A673 (cell line): ENCODE data around the gene HSD17B3.

Experiments
- CTCF ChIP-seq: fragments of 300-800, 200-600 bp; sonication (generic); conservative IDR thresholded peaks from 2 replicates; pipeline ENCODE4 v1.5.1; 2017; ENCODE audit warnings: low read depth, mild to moderate bottlenecking, antibody characterized with exemption, low read length, moderate library complexity, mixed read lengths
- EZH2 ChIP-seq: fragments of 200-600 bp; sonication (generic); IDR thresholded peaks from 2 replicates; pipeline ENCODE4 v1.6.1; 2017; ENCODE audit warnings: borderline replicate concordance, low read depth, mild to moderate bottlenecking, mixed read lengths, antibody characterized with exemption, low read length; ENCODE audit not compliant: poor library complexity, severe bottlenecking

GRCh38 chr9:96342571-96343245 is 40.7 kb upstream of the HSD17B3 start:
- TF ChIP-seq CTCF (no peak), EZH2 (no peak)
